Activated CD8-positive, alpha-beta memory T cell treated with anti-CD3 and anti-CD28 coated beads, Interleukin-2, amount 50 U/mL, for 4 hours (primary cell): ENCODE data around the gene POU2AF3.

ENCODE experiments used
- DNase-seq: peaks from one replicate; pipeline ENCODE4 v3.0.0-alpha.2; 2020

The POU2AF3 gene

GRCh38 chr11:111329306-111330204 is 31.2 kb downstream of the POU2AF3 start:
- DNase-seq = no peak

- DNase-seq = no peak
These were observed 32.0 kb downstream of the POU2AF3 start for GRCh38 chr11:111330234-111330893.

- no peak for DNase-seq
These were observed 33.5 kb downstream of the POU2AF3 start for GRCh38 chr11:111331711-111332479.

DNA sequence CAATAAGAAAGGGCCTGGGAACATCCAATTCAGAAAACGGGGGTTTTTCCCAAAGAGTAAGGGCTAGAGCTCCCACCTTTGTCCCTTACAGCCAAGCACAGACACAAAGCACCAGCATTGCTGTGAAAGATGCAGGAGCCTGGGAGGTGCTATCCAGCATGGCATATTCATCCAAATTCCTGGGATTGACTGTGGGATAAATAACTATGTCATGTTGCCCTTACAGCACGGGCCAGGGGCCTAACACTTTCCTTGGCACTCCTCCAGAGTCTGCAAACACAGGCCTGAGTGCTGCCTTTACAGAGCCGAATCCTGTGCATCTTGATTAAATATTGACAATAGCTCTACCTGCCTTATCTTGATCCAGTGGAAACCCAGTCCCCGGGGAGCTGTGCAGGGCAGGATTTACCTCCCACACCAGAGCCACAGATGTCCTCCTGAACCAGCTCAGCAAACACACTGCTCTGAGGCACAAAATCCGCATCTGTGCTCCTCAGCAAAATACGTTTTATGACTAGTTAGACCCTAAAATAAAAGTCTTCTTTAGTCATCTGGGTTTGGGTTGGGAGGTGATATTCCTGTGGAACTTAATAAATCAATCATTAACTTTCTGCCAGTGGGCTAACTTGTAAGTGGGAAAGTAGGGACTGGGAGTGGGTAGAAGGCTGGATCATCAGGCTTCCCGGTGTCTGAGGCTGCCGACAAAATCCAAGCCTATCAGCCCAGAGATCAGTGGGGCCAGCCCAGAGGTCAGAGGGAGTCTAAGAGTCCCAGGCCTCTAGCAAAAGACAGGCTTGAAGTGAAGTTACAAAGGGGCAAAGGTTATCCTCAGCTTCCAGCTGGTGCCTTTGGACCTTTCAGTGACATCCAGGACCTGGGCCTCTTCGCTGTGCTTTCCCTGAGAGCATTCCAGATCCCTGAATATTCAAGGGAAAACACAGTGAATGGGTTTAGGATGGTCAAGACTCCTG is 36.5 kb downstream of the POU2AF3 start:
- no peak for DNase-seq

GRCh38 chr11:111335549-111335948 is 37.2 kb downstream of the POU2AF3 start:
- DNase-seq = no peak

DNA sequence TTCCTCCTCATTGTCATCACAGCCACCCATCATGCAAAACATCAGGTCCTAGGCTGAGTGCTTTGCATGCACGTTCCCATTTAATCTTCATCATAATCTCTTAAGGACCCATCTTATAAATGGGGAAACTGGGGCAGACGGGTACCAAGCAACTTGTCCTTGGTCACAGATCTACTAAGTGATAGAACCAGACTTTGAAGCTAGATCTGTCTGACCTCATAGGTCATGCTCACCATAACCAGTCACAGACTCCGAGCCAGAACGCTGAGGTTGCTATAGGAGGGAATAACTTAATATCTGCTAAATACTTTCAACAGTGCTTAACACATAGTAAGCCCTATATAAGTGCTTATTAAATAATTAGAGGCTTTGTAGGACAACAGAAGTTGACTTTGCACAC is 37.7 kb downstream of the POU2AF3 start:
- DNase-seq = no peak

GRCh38 chr11:111336582-111337256 is 38.4 kb downstream of the POU2AF3 start:
- no peak for DNase-seq

GRCh38 chr11:111339758-111340388 is 41.5 kb downstream of the POU2AF3 start:
- DNase-seq = no peak

DNA sequence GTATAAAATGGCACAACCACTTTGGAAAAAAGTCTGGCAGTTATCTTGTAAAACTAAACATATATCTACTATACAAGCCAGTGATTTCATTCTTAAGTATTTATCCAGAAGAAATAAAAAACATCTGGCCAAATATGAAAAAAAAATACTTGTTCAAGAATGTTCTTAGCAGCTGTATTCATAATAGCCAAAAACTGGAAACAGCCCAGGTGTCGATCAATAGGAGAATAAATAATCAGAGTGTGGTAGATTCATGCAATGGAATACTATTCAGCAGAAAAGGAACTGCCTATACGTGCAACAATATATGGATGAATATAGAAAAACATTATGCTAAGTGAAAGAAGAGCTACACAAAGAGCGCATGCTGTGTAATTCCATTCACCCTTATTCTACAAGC is 44.0 kb downstream of the POU2AF3 start:
- DNase-seq = no peak

DNA sequence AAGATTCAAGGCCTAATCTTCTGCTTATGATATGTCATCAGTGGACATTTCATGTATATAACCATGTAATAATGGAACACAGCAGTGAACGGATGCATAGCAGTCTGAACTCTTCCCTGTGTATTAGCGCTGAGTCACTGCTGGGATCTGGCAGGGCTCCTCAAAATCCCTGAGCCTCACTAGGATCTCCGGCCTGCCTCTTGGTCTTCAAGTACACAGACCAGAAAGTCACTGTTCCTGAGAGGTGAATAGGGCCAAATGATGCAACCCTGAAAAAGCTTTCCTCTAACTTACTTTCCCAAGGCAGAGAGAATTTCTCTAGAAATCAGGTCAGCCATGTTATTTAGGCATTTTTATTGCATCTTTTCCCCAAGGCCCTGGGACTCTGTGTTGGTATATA is 45.7 kb downstream of the POU2AF3 start:
- no peak for DNase-seq

GRCh38 chr11:111347002-111347722 is 48.8 kb downstream of the POU2AF3 start:
- DNase-seq = no peak

- DNase-seq = no peak
These were observed 49.4 kb downstream of the POU2AF3 start for GRCh38 chr11:111347723-111348115.

DNA sequence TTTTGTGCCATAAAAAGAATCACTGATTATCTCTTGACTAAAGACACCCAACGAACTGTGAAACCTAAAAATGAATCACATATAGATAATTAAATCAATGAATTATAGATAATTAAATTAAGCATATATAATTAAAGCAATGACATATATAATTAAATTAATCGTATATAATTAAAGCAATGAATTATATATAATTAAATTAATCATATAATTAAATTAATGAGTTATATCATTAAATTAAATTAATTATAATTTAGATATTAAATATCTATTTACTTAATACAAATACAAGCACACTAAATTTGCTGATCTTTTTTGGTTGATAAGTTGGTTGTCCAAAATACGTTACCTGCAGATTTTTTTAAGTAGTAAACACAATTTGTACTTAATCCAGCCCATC is 49.8 kb downstream of the POU2AF3 start:
- DNase-seq = no peak

GRCh38 chr11:111349191-111349695 is 50.9 kb downstream of the POU2AF3 start:
- DNase-seq = no peak

DNA sequence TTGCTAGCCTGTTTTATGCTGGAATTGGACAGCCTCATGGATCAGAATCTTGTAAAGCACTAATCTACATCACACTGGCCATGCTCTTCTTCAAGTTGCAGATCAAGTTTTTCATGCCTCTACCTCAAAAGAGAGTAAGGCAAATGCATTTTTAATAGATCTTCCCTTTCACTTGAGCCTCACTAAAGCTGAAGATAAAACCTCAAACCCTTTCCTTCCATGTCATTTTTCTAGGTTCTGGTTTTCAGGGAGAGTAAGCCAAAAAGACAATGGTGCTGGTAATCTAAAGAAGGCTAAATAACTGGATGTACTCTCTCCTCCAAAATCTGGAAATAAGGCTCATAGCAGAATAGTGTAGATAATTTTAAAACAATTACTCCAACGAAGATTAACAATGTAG is 52.5 kb downstream of the POU2AF3 start:
- no peak for DNase-seq

GRCh38 chr11:111351374-111352055 is 53.2 kb downstream of the POU2AF3 start:
- no peak for DNase-seq

DNA sequence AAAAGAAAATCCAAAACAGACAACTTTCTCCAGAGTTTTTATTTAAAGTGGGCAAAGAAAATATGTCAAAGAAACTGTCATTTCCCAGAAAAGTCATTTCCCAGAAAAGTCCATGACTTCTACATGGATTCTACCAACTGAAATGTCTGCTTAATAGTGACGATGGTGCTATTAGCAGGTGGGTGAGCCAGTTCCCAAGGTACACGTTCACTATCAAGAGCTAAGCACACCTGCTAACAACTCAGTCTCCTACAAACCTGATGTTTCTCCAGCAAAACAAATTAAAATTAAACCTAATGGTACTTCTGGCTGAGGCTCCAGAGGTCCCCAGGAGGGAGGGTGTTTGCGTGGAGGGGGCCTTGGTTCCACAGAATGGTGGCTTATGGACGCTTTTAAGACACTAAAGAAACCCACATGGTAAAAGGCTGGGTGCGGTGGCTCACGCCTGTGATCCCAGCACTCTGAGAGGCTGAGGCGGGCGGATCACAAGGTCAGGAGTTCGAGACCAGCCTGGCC is 53.9 kb downstream of the POU2AF3 start:
- no peak for DNase-seq

DNA sequence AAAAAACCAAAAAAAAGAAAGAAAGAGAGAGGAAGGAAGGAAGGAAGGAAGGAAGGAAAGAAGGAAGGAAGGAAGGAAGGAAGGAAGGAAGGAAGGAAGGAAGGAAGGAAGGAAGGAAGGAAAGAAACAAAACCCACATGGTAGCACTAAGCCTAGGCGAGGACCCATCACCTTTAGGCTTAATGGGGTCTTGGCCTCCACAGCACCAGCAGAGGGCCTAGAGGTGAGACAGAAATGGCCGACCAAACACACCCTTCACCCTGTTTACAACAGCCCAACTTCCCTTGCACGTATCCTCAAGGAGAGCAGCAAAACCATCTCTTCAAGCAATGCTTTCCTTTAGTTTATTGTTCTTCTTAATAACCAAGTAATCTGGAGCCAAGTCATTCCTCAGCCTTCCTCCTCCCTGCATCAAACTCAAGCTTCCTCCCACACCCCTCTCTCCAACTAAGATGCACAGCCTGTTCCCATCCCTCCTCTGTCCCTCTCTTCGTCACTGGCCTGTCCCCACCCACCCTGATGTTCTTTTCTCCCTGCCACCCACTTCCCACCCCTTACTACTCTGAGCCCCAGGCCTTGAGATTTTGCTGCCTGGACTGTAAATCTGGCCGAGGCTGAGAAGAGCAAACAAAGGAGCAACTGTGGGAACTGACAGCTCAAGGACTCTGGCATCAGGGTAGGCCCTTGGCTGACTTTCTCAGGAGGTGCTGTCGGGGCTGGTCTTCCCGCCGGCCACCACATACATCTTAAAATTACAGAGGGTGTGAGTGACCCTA is 54.8 kb downstream of the POU2AF3 start:
- no peak for DNase-seq
